Mucosa of descending colon (tissue), 3 donors: ENCODE measurements around the gene ACTR1B. TPM values are rescaled to one million over a fixed set of nuclear protein-coding genes. Genes with fewer than 3 reads are reported as not detected.

Source experiments
- ATAC-seq: fragments of 200-7000 bp; cut with Tn5 transposase; one replicate; pipeline ENCODE4 v1.9.1; 2020; ENCODE audit warnings: mild to moderate bottlenecking, moderate library complexity
- DNase-seq, 3 donors: peaks; one replicate each; pipeline ENCODE4 v3.0.0-alpha.2; 2020
- H3K36me3 ChIP-seq: fragments of 200-600 bp; one replicate; pipeline ENCODE4 v1.8.0; 2021; ENCODE audit warnings: low read depth, mild to moderate bottlenecking
- H3K4me1 ChIP-seq: fragments of 200-600 bp; one replicate; pipeline ENCODE4 v1.8.0; 2021; ENCODE audit warnings: low read depth, mild to moderate bottlenecking
- H3K4me3 ChIP-seq: fragments of 200-600 bp; one replicate; pipeline ENCODE4 v1.8.0; 2021; ENCODE audit warnings: mild to moderate bottlenecking
- H3K9me3 ChIP-seq: fragments of 200-600 bp; one replicate; pipeline ENCODE4 v1.8.0; 2021; ENCODE audit warnings: mild to moderate bottlenecking
- CTCF ChIP-seq: fragments of 200-600 bp; IDR thresholded peaks from one replicate; pipeline ENCODE4 v1.8.0; 2022; ENCODE audit warnings: antibody characterized with exemption, mild to moderate bottlenecking
- intact Hi-C, 2 donors: fragments of 100-400 bp; cut with DNase I in 1 of 2; cut with micrococcal nuclease in 1 of 2; formaldehyde crosslinking; loops; one replicate each; pipeline versions ENCODE4 v1.11.0 to v1.11.1; 2022; cut with DNase I, micrococcal nuclease
- total RNA-seq, 3 donors: library from RNA; stranded (reverse); fragmentation: NEBNext Ultra II Directional in 2 of 3; extraction: Animal tissue kit (Norgen Biotek cat#: 25700) in 2 of 3; gene quantifications; one replicate each; pipeline versions ENCODE4 v1.2.1 to v1.2.4, GENCODE V29; 2021 to 2023
- donor health status: DM: no; HTN: no; CAD: no; lungs with moderate emphysema.
- donor health status: DM: no; HTN: no; CAD: no.
- donor health status: DM: no; HTN: yes; CAD: no.

Gene ACTR1B
- total RNA-seq, 3 donors from 2014 or later: 63.4 to 79.7 (median 78.3) TPM

DNA sequence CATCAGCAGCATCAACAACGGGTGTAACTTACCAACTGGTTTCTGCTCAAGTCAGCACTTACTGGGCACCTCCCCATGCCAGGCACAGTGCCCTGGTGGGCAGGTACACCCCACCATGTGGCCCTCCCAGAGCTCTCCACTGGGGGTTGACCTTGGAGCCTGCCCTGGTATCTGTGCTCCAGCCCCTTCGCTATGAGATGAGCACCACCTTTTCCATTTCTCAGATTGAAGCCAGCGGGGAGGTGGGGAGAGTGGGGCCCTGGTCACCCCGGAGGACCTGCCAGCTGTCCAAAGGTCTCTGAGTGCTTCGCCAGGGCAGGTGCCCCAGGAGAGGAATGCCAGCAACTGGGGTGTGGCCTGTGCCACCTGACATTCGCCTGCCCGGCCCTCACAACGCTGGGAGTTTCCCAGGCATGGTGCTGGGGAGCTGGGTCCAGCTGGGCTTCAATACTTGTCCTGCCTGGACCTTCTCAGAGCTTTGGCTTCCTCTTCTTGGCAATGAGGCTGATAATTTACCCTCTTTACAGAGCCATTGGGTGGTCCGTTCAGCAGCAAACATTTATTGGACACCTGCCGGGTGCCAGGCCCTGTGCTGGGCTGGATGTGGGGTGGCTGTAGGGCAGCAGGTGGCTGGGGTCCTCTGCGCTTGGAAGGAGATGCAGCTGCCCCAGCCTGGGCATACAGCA, 43.7 kb upstream of the ACTR1B start:
- Histone ChIP-seq H3K9me3 (no peaks in the 10 kb centered on the region), H3K4me1 (no peaks in the 10 kb centered on the region), H3K36me3 (no peaks in the 10 kb centered on the region), H3K4me3 (no peak overlapping the region)
- ATAC-seq: peak; percentile 93
- intact Hi-C loops: no loop called here
- peak in 2 of 3 donors; percentile 70 to 73 for DNase-seq
- no peak for TF ChIP-seq CTCF

- no peaks in the 10 kb centered on the region for H3K36me3 ChIP-seq
- ATAC-seq (no peak), DNase-seq (no peak)
- no peak for TF ChIP-seq CTCF
- H3K4me1 ChIP-seq: no peaks in the 10 kb centered on the region
- no peaks in the 10 kb centered on the region for H3K9me3 ChIP-seq
- intact Hi-C loops: no loop called here
- H3K4me3 ChIP-seq: no peak overlapping the region
Observed at GRCh38 chr2:97706708-97707345, 43.0 kb upstream of the ACTR1B start.

- Histone ChIP-seq H3K36me3 (no peaks in the 10 kb centered on the region), H3K4me1 (no peaks in the 10 kb centered on the region), H3K4me3 (no peak overlapping the region), H3K9me3 (no peaks in the 10 kb centered on the region)
- intact Hi-C loops: no loop called here
- DNase-seq: no peak
- no peak for ATAC-seq
- TF ChIP-seq CTCF: no peak
Observed at GRCh38 chr2:97706112-97706511, 42.3 kb upstream of the ACTR1B start.

- Histone ChIP-seq H3K4me3 (no peak overlapping the region), H3K4me1 (no peaks in the 10 kb centered on the region), H3K9me3 (no peaks in the 10 kb centered on the region), H3K36me3 (no peaks in the 10 kb centered on the region)
- TF ChIP-seq CTCF: no peak
- intact Hi-C loops: no loop called here
- DNase-seq: no peak
- ATAC-seq: no peak
Observed at GRCh38 chr2:97704989-97705388, 41.1 kb upstream of the ACTR1B start.

DNA sequence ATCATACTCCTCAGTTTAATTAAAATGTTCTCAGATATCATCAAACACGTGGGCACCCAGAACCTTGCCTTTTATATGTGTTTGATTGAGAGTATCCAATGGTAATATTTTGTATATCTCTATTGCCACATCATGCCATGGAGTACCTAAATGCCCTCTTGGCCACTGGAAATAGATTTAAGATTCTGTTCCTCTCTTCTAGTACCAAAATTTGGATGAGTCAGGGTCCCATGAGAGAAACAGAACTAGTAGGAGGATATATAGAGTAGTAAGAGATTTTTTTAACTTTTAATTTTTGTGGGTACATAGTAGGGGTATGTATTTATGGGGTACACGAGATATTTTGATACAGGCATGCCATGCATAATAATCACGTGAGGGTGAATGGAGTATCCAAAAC, 39.9 kb upstream of the ACTR1B start:
- ATAC-seq (no peak), DNase-seq (no peak)
- TF ChIP-seq CTCF: no peak
- Histone ChIP-seq H3K9me3 (no peaks in the 10 kb centered on the region), H3K4me1 (no peaks in the 10 kb centered on the region), H3K4me3 (no peak overlapping the region), H3K36me3 (no peaks in the 10 kb centered on the region)
- intact Hi-C loops: no loop called here
